Pancreas (tissue), 10 donors: ENCODE measurements around the gene RNF41. TPM values are rescaled to one million over a fixed set of nuclear protein-coding genes. Genes with fewer than 3 reads are reported as not detected.

Source experiments
- ATAC-seq, 4 donors: fragments of 200-7000 bp; cut with Tn5 transposase; one replicate each; pipeline versions ENCODE4 v1.8.0 to v1.9.1; 2020; ENCODE audit warnings: mild to moderate bottlenecking in 4 of 4, moderate library complexity in 4 of 4
- DNase-seq, 6 donors: peaks; one replicate each; pipeline ENCODE4 v3.0.0-alpha.2; 2020
- FAIRE-seq: peaks from 2 replicates; lab custom pipeline; 2012; peaks lifted over from hg19 to GRCh38; lab: Jason Lieb, UNC
- H3K27ac ChIP-seq, 4 donors: fragments of 200-600 bp; sonication (generic); 1 replicate in 3 of 4; 2 replicates in 1 of 4; pipeline versions ENCODE4 v1.5.0 to v1.8.0; 2020
- H3K27me3 ChIP-seq, 4 donors: fragments of 200-600 bp; one replicate each; pipeline ENCODE4 v1.8.0; 2021
- H3K36me3 ChIP-seq, 3 donors: fragments of 200-600 bp; sonication (generic) in 1 of 3; one replicate each; pipeline versions ENCODE4 v1.5.0 to v1.8.0; 2020 to 2021
- H3K4me1 ChIP-seq, 3 donors: fragments of 200-600 bp; one replicate each; pipeline ENCODE4 v1.8.0; 2021
- H3K4me3 ChIP-seq, 4 donors: fragments of 200-600 bp; sonication (generic) in 2 of 4; one replicate each; pipeline versions ENCODE4 v1.5.0 to v1.8.0; 2020 to 2021
- H3K9me3 ChIP-seq, 4 donors: fragments of 200-600 bp; one replicate each; pipeline ENCODE4 v1.8.0; 2021
- WGBS, 2 donors: extraction: QIAGEN DNeasy Blood & Tissue Kit; methylation state at CpG; one replicate each; pipeline ENCODE4 v1.1.7; 2013; 5-methylcytosine and 5-hydroxymethylcytosine counted together
- intact Hi-C, 3 donors: fragments of 100-400 bp; cut with DNase I; formaldehyde crosslinking; loops; one replicate each; pipeline versions ENCODE4 v1.11.1 to v1.14.2; 2022
- polyA plus RNA-seq, 2 donors: library from polyadenylated mRNA; stranded (reverse); fragments of 200-250 nt; gene quantifications; one replicate each; pipeline ENCODE4 v1.2.3, GENCODE V29; 2013
- total RNA-seq, 6 donors: library from RNA; stranded (reverse); fragmentation: NEBNext Ultra II Directional in 4 of 6; extraction: Animal tissue kit (Norgen Biotek cat#: 25700) in 4 of 6; gene quantifications; one replicate each; pipeline versions ENCODE4 v1.2.1 to v1.2.4, GENCODE V29; 2021 to 2023
- TF ChIP-seq, protein P1 (sequence below), 4 donors: fragments of 200-600 bp; sonication (generic) in 3 of 4; IDR thresholded peaks; one replicate each; pipeline versions ENCODE4 v1.5.0 to v1.8.0; 2021; ENCODE audit warnings: antibody characterized with exemption in 4 of 4
- donor health status: healthy with polysubstance abuse.
- donor health status: DM: no; HTN: no; CAD: no; lungs with moderate emphysema.
- donor health status: DM: no; HTN: no; CAD: no.
- donor health status: control.
- donor health status: control.
- donor health status: Bipolar disorder and iron deficiency.
- donor health status: DM: yes; HTN: yes; CAD: no.
- donor health status: DM: no; HTN: no; CAD: no.
- donor health status: DM: no; HTN: no; CAD: no.
- donor health status: DM: yes; HTN: yes; CAD: no.

The RNF41 gene
- total and polyA plus RNA-seq, 8 donors = 6.8 to 21.9 (median 15.9) TPM

DNA sequence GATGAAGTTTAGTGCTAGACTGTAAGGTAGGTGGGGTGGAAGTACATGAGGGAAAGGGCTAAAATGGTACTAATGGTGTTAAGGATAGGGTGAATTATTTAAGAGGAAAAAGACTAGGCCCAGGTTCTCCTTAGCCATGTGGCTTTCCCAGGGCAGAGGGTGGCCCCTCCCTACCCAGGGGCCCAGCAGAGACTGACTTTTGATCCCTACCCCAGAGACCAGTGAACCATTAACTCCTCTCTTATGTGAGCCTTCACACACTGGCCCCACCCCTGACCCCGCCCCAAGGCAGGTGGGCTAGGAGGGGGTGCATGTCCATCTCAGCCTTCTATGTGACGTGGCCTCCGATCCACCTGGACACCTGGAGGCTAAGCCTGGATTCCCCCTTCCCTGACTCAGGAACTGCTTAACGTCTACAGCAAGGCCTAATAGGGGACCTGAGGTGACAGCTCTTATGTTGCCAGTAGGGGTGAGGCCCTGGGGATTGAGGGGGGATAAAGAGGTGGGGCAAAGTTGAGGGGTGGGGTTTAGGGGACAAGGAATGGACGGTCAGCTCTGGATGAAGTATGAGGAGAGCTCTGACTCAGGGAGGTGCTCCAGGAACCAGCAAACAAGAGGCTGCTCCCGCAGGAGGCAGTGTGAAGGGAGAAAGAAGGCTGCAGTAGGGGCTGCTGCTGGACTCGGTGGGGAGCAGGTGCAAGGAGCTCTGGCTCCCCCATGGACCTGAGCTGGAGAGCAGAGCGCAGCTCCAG lies 8.9 kb upstream of the RNF41 start:
- H3K27ac ChIP-seq = peak overlapping the region; percentile 66 to 71 (median 70)

DNA sequence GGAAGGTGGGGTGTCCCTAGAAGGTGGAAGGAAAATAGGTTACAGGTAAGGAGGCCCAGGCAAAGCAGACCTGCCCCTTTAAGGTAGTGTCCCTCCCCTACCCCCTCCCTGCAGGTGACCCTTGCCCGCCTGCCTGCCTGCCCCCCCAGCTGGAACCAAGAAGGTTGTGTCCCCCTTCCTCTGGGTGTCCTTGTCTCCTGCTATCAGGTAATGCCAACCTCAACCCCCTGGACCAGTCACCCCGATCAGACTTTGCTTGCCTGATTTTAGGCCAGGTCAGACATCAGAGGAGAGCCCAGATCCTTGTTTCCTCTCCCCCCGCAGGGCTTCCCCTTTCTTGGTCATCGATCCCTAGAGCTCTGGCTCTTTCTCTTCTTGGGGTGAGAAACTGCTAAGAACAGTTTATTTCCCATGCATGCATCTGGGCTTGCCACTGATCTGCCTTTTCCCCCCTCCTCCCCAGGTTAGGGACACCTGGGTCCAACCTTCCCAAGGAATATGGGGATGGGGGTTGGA lies 8.3 kb upstream of the RNF41 start, which contains the start of gene SLC39A5:
Gene SLC39A5 (plus strand): TSS at position 136 of the 516 bp plus-strand sequence. CDS start 1,224 bp downstream, outside the sequence.
- Histone ChIP-seq H3K27me3 (no peaks in the 10 kb centered on the region), H3K9me3 (no peaks in the 10 kb centered on the region), H3K27ac (peak within 1 kb of the TSS; percentile 66 to 71 (median 70)), H3K4me1 (peaks cover 0 to 13% (median 5%) of the 10 kb centered on the region in 3 donors), H3K36me3 (no peaks in the 10 kb centered on the region), H3K4me3 (peak within 1 kb of the TSS; percentile 16 to 56 (median 44))
- DNase-seq = peak in 1 of 6 donors; percentile 30
- intact Hi-C loops = no loop called here
- WGBS, 2 donors = 24 to 25% methylated on average over 4 of the region's 4 CpGs
- TF ChIP-seq, protein P1, sequence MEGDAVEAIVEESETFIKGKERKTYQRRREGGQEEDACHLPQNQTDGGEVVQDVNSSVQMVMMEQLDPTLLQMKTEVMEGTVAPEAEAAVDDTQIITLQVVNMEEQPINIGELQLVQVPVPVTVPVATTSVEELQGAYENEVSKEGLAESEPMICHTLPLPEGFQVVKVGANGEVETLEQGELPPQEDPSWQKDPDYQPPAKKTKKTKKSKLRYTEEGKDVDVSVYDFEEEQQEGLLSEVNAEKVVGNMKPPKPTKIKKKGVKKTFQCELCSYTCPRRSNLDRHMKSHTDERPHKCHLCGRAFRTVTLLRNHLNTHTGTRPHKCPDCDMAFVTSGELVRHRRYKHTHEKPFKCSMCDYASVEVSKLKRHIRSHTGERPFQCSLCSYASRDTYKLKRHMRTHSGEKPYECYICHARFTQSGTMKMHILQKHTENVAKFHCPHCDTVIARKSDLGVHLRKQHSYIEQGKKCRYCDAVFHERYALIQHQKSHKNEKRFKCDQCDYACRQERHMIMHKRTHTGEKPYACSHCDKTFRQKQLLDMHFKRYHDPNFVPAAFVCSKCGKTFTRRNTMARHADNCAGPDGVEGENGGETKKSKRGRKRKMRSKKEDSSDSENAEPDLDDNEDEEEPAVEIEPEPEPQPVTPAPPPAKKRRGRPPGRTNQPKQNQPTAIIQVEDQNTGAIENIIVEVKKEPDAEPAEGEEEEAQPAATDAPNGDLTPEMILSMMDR (IDR thresholded peaks at IDR 0.05) = no peak
- FAIRE-seq = no peak
- ATAC-seq = peak in 3 of 4 donors; percentile 1 to 12 (median 8)

More for the DNA sequence above, 8.9 kb upstream of the RNF41 start:
- intact Hi-C loops = no loop called here
- H3K9me3 ChIP-seq = no peaks in the 10 kb centered on the region
- ATAC-seq (peak; percentile 86 to 93 (median 91)), FAIRE-seq (no peak), DNase-seq (peak; percentile 84 to 95 (median 94))
- H3K4me1 ChIP-seq = peaks cover 0 to 18% (median 8%) of the 10 kb centered on the region in 3 donors
- TF ChIP-seq, protein P1 (IDR thresholded peaks at IDR 0.05) = no peak
- H3K36me3 ChIP-seq = no peaks in the 10 kb centered on the region
- no peaks in the 10 kb centered on the region for H3K27me3 ChIP-seq
- WGBS, 2 donors = 16 to 20% methylated on average over 8 of the region's 8 CpGs
- H3K4me3 ChIP-seq = peak overlapping the region; percentile 16 to 56 (median 44)

DNA sequence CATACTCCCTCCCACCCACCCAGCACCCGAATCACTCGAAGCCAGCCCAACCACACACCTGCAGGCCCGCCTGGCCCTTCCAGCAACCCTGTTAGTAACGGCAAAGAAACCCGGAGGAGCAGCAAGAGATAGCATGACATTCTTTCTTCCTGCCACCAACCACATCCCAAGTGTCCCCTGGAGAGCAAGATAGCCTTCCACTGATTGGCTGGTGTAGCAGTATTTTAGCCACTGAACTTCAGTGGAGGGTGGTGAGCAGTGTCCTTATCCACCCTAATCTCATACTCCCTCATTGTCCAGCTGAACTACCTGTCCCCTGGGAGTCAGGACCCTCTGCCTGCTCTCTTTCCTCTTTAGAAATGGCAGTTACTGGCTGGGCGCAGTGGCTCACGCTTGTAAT lies 7.4 kb upstream of the RNF41 start:
- Histone ChIP-seq H3K4me3 (no peak overlapping the region), H3K4me1 (peaks cover 0 to 12% (median 9%) of the 10 kb centered on the region in 3 donors), H3K9me3 (no peaks in the 10 kb centered on the region), H3K36me3 (no peaks in the 10 kb centered on the region), H3K27ac (peak overlapping the region in 2 of 4 donors; percentile 5 to 71), H3K27me3 (no peaks in the 10 kb centered on the region)
- intact Hi-C loops = no loop called here
- DNase-seq = no peak
- no peak for ATAC-seq
- no peak for FAIRE-seq
- TF ChIP-seq, protein P1 (IDR thresholded peaks at IDR 0.05) = no peak
- 74 to 81% methylated on average over 7 of the region's 7 CpGs for WGBS, 2 donors

DNA sequence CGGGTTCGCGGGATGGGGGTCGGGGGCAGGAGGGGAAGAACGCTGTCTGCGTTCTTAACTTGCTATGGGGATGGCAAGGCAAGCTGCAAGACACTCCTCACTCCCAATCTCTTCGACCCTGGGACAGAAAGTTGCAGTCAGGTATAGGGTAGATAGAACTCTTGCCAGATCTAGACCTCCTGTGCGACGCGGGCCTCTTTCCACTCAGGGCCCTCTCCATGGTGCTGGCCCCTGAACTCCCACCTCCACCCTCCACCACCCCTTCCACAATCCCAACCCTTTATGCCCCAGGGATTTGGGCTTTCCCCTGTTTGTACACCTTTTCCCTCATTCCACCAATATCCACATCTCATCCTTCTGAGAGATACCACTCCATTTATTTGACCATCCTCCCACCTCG lies 3.2 kb upstream of the RNF41 start:
- FAIRE-seq = no peak
- no peaks in the 10 kb centered on the region for H3K36me3 ChIP-seq
- ATAC-seq = no peak
- peaks cover 0 to 32% (median 15%) of the 10 kb centered on the region in 3 donors for H3K4me1 ChIP-seq
- peak overlapping the region; percentile 51 to 76 (median 64) for H3K4me3 ChIP-seq
- intact Hi-C loops = no loop called here
- 29 to 32% methylated on average over 11 of the region's 11 CpGs for WGBS, 2 donors
- no peaks in the 10 kb centered on the region for H3K9me3 ChIP-seq
- no peaks in the 10 kb centered on the region for H3K27me3 ChIP-seq
- DNase-seq = no peak
- TF ChIP-seq, protein P1 (IDR thresholded peaks at IDR 0.05) = no peak
- no peak overlapping the region for H3K27ac ChIP-seq
